ENCODE measurements around the gene OXCT2.

Gene OXCT2

GRCh38 chr1:39732730-39733129 lies 38.4 kb downstream of the OXCT2 start:
- H3K27me3 ChIP-seq (replicated peaks in 2 of 5; ENCODE audit: control insufficient read depth in 4 of 5, insufficient read depth in 5 of 5, low read length in 4 of 5) = peaks cover 13 to 63% (median 29%) of the 10 kb centered on the region in 5 experiments

GRCh38 chr1:39729842-39730241 lies 41.3 kb downstream of the OXCT2 start:
- POLR2A ChIA-PET = no interaction called here
- Histone ChIP-seq H3K4me1 (ENCODE audit: control extremely low read depth in 1 of 4, control insufficient read depth in 4 of 4, insufficient read depth in 4 of 4, low read length in 3 of 4) (no peaks in the 10 kb centered on the region), H3K27me3 (replicated peaks in 2 of 5; ENCODE audit: control insufficient read depth in 4 of 5, insufficient read depth in 5 of 5, low read length in 4 of 5) (peaks cover 23 to 81% (median 33%) of the 10 kb centered on the region in 5 experiments), H3K36me3 (ENCODE audit: control insufficient read depth in 4 of 4, insufficient read depth in 4 of 4, low read length in 3 of 4) (no peaks in the 10 kb centered on the region), H3K4me3 (ENCODE audit: control insufficient read depth in 1 of 7, extremely low read depth in 1 of 7, insufficient read depth in 4 of 7, low read depth in 2 of 7, low read length in 6 of 7) (no peak overlapping the region), H3K27ac (ENCODE audit: insufficient read depth in 1 of 2, low read depth in 1 of 2, low read length in 2 of 2, poor library complexity in 1 of 2, severe bottlenecking in 2 of 2) (no peak overlapping the region), H3K9me3 (ENCODE audit: control extremely low read depth in 1 of 5, control insufficient read depth in 4 of 5, insufficient read depth in 2 of 5, low read depth in 1 of 5, low read length in 4 of 5) (peaks cover 0 to 5% (median 0%) of the 10 kb centered on the region in 5 experiments)
- no peak for DNase-seq
- WGBS (ENCODE audit: insufficient coverage) = 89% methylated on average over 2 of the region's 4 CpGs
- CTCF ChIA-PET = no interaction called here

More at GRCh38 chr1:39732730-39733129, 38.4 kb downstream of the OXCT2 start:
- DNase-seq = no peak
- CTCF ChIA-PET = interaction anchor here (1.3 kb wide), 1 partner anchor 67 kb away, joined by 3 read pairs; no protein-coding TSS in a partner anchor
- Histone ChIP-seq H3K27ac (ENCODE audit: insufficient read depth in 1 of 2, low read depth in 1 of 2, low read length in 2 of 2, poor library complexity in 1 of 2, severe bottlenecking in 2 of 2) (no peak overlapping the region), H3K36me3 (ENCODE audit: control insufficient read depth in 4 of 4, insufficient read depth in 4 of 4, low read length in 3 of 4) (no peaks in the 10 kb centered on the region), H3K9me3 (ENCODE audit: control extremely low read depth in 1 of 5, control insufficient read depth in 4 of 5, insufficient read depth in 2 of 5, low read depth in 1 of 5, low read length in 4 of 5) (peaks cover 0 to 5% (median 0%) of the 10 kb centered on the region in 5 experiments), H3K4me1 (ENCODE audit: control extremely low read depth in 1 of 4, control insufficient read depth in 4 of 4, insufficient read depth in 4 of 4, low read length in 3 of 4) (no peaks in the 10 kb centered on the region), H3K4me3 (ENCODE audit: control insufficient read depth in 1 of 7, extremely low read depth in 1 of 7, insufficient read depth in 4 of 7, low read depth in 2 of 7, low read length in 6 of 7) (no peak overlapping the region)
- 74% methylated on average over 3 of the region's 3 CpGs for WGBS (ENCODE audit: insufficient coverage)
- POLR2A ChIA-PET = no interaction called here

GRCh38 chr1:39729030-39729429 lies 42.1 kb downstream of the OXCT2 start:
- ChIA-PET CTCF (no interaction called here), POLR2A (no interaction called here)
- Histone ChIP-seq H3K27ac (ENCODE audit: insufficient read depth in 1 of 2, low read depth in 1 of 2, low read length in 2 of 2, poor library complexity in 1 of 2, severe bottlenecking in 2 of 2) (no peak overlapping the region), H3K36me3 (ENCODE audit: control insufficient read depth in 4 of 4, insufficient read depth in 4 of 4, low read length in 3 of 4) (no peaks in the 10 kb centered on the region), H3K4me3 (ENCODE audit: control insufficient read depth in 1 of 7, extremely low read depth in 1 of 7, insufficient read depth in 4 of 7, low read depth in 2 of 7, low read length in 6 of 7) (no peak overlapping the region), H3K9me3 (ENCODE audit: control extremely low read depth in 1 of 5, control insufficient read depth in 4 of 5, insufficient read depth in 2 of 5, low read depth in 1 of 5, low read length in 4 of 5) (peaks cover 0 to 5% (median 0%) of the 10 kb centered on the region in 5 experiments), H3K27me3 (replicated peaks in 2 of 5; ENCODE audit: control insufficient read depth in 4 of 5, insufficient read depth in 5 of 5, low read length in 4 of 5) (peaks cover 27 to 84% (median 34%) of the 10 kb centered on the region in 5 experiments), H3K4me1 (ENCODE audit: control extremely low read depth in 1 of 4, control insufficient read depth in 4 of 4, insufficient read depth in 4 of 4, low read length in 3 of 4) (no peaks in the 10 kb centered on the region)
- no peak for DNase-seq
- WGBS (ENCODE audit: insufficient coverage) = 90% methylated on average over 2 of the region's 3 CpGs

GRCh38 chr1:39727932-39728317 lies 43.2 kb downstream of the OXCT2 start:
- 59% methylated on average over 13 of the region's 14 CpGs for WGBS (ENCODE audit: insufficient coverage)
- H3K9me3 ChIP-seq (ENCODE audit: control extremely low read depth in 1 of 5, control insufficient read depth in 4 of 5, insufficient read depth in 2 of 5, low read depth in 1 of 5, low read length in 4 of 5) = peaks cover 0 to 5% (median 0%) of the 10 kb centered on the region in 5 experiments

GRCh38 chr1:39727221-39727931 lies 43.8 kb downstream of the OXCT2 start:
- ChIA-PET POLR2A (no interaction called here), CTCF (interaction anchor here (0.7 kb wide), 2 partner anchors 8 to 638 kb away, joined by 3 read pairs; no protein-coding TSS in a partner anchor)
- 39% methylated on average over 9 of the region's 10 CpGs for WGBS (ENCODE audit: insufficient coverage)
- H3K4me1 ChIP-seq (ENCODE audit: control extremely low read depth in 1 of 4, control insufficient read depth in 4 of 4, insufficient read depth in 4 of 4, low read length in 3 of 4) = no peaks in the 10 kb centered on the region
- no peak overlapping the region for H3K4me3 ChIP-seq (ENCODE audit: control insufficient read depth in 1 of 7, extremely low read depth in 1 of 7, insufficient read depth in 4 of 7, low read depth in 2 of 7, low read length in 6 of 7)
- H3K36me3 ChIP-seq (ENCODE audit: control insufficient read depth in 4 of 4, insufficient read depth in 4 of 4, low read length in 3 of 4) = no peaks in the 10 kb centered on the region
- peak in 2 of 3 donors; percentile 21 to 42 for DNase-seq
- peaks cover 0 to 5% (median 0%) of the 10 kb centered on the region in 5 experiments for H3K9me3 ChIP-seq (ENCODE audit: control extremely low read depth in 1 of 5, control insufficient read depth in 4 of 5, insufficient read depth in 2 of 5, low read depth in 1 of 5, low read length in 4 of 5)
- no peak overlapping the region for H3K27ac ChIP-seq (ENCODE audit: insufficient read depth in 1 of 2, low read depth in 1 of 2, low read length in 2 of 2, poor library complexity in 1 of 2, severe bottlenecking in 2 of 2)
- peaks cover 19 to 70% (median 29%) of the 10 kb centered on the region in 5 experiments for H3K27me3 ChIP-seq (replicated peaks in 2 of 5; ENCODE audit: control insufficient read depth in 4 of 5, insufficient read depth in 5 of 5, low read length in 4 of 5)

More at GRCh38 chr1:39727932-39728317, 43.2 kb downstream of the OXCT2 start:
- no peak overlapping the region for H3K27ac ChIP-seq (ENCODE audit: insufficient read depth in 1 of 2, low read depth in 1 of 2, low read length in 2 of 2, poor library complexity in 1 of 2, severe bottlenecking in 2 of 2)
- no peaks in the 10 kb centered on the region for H3K36me3 ChIP-seq (ENCODE audit: control insufficient read depth in 4 of 4, insufficient read depth in 4 of 4, low read length in 3 of 4)
- no peaks in the 10 kb centered on the region for H3K4me1 ChIP-seq (ENCODE audit: control extremely low read depth in 1 of 4, control insufficient read depth in 4 of 4, insufficient read depth in 4 of 4, low read length in 3 of 4)
- no peak overlapping the region for H3K4me3 ChIP-seq (ENCODE audit: control insufficient read depth in 1 of 7, extremely low read depth in 1 of 7, insufficient read depth in 4 of 7, low read depth in 2 of 7, low read length in 6 of 7)
- DNase-seq = no peak
- ChIA-PET CTCF (no interaction called here), POLR2A (no interaction called here)
- H3K27me3 ChIP-seq (replicated peaks in 2 of 5; ENCODE audit: control insufficient read depth in 4 of 5, insufficient read depth in 5 of 5, low read length in 4 of 5) = peaks cover 22 to 75% (median 32%) of the 10 kb centered on the region in 5 experiments

GRCh38 chr1:39726600-39726999 lies 44.5 kb downstream of the OXCT2 start:
- Histone ChIP-seq H3K36me3 (ENCODE audit: control insufficient read depth in 4 of 4, insufficient read depth in 4 of 4, low read length in 3 of 4) (no peaks in the 10 kb centered on the region), H3K4me1 (ENCODE audit: control extremely low read depth in 1 of 4, control insufficient read depth in 4 of 4, insufficient read depth in 4 of 4, low read length in 3 of 4) (no peaks in the 10 kb centered on the region), H3K27ac (ENCODE audit: insufficient read depth in 1 of 2, low read depth in 1 of 2, low read length in 2 of 2, poor library complexity in 1 of 2, severe bottlenecking in 2 of 2) (no peak overlapping the region), H3K27me3 (replicated peaks in 2 of 5; ENCODE audit: control insufficient read depth in 4 of 5, insufficient read depth in 5 of 5, low read length in 4 of 5) (peaks cover 23 to 68% (median 33%) of the 10 kb centered on the region in 5 experiments), H3K9me3 (ENCODE audit: control extremely low read depth in 1 of 5, control insufficient read depth in 4 of 5, insufficient read depth in 2 of 5, low read depth in 1 of 5, low read length in 4 of 5) (peaks cover 0 to 5% (median 0%) of the 10 kb centered on the region in 5 experiments), H3K4me3 (ENCODE audit: control insufficient read depth in 1 of 7, extremely low read depth in 1 of 7, insufficient read depth in 4 of 7, low read depth in 2 of 7, low read length in 6 of 7) (no peak overlapping the region)
- POLR2A ChIA-PET = no interaction called here
- DNase-seq = no peak
- CTCF ChIA-PET = interaction anchor here (0.7 kb wide), 2 partner anchors 9 to 638 kb away, joined by 3 read pairs; no protein-coding TSS in a partner anchor
- WGBS (ENCODE audit: insufficient coverage) = no CpG with 5 or more reads among the region's 3 CpGs

GRCh38 chr1:39722495-39722894 lies 48.7 kb downstream of the OXCT2 start:
- H3K4me3 ChIP-seq (ENCODE audit: control insufficient read depth in 1 of 7, extremely low read depth in 1 of 7, insufficient read depth in 4 of 7, low read depth in 2 of 7, low read length in 6 of 7) = no peak overlapping the region
- no peaks in the 10 kb centered on the region for H3K4me1 ChIP-seq (ENCODE audit: control extremely low read depth in 1 of 4, control insufficient read depth in 4 of 4, insufficient read depth in 4 of 4, low read length in 3 of 4)
- CTCF ChIA-PET = interaction anchor here (0.8 to 1.6 kb wide), 2 partner anchors 10 to 244 kb away, joined by 3 to 4 read pairs; no protein-coding TSS in a partner anchor
- no CpG with 5 or more reads among the region's 2 CpGs for WGBS (ENCODE audit: insufficient coverage)
- POLR2A ChIA-PET = no interaction called here
- no peaks in the 10 kb centered on the region for H3K9me3 ChIP-seq (ENCODE audit: control extremely low read depth in 1 of 5, control insufficient read depth in 4 of 5, insufficient read depth in 2 of 5, low read depth in 1 of 5, low read length in 4 of 5)
- no peak for DNase-seq
- peaks cover 15 to 44% (median 18%) of the 10 kb centered on the region in 5 experiments for H3K27me3 ChIP-seq (replicated peaks in 2 of 5; ENCODE audit: control insufficient read depth in 4 of 5, insufficient read depth in 5 of 5, low read length in 4 of 5)
- no peak overlapping the region for H3K27ac ChIP-seq (ENCODE audit: insufficient read depth in 1 of 2, low read depth in 1 of 2, low read length in 2 of 2, poor library complexity in 1 of 2, severe bottlenecking in 2 of 2)
- H3K36me3 ChIP-seq (ENCODE audit: control insufficient read depth in 4 of 4, insufficient read depth in 4 of 4, low read length in 3 of 4) = no peaks in the 10 kb centered on the region
